GM21786 (cell line): ENCODE measurements around the gene PKM.

Experiments used
- ATAC-seq: cut with Tn5 transposase; IDR thresholded peaks from one replicate; pipeline ENCODE4 v1.9.1; 2021; ENCODE audit not compliant: unreplicated experiment

Gene PKM

DNA sequence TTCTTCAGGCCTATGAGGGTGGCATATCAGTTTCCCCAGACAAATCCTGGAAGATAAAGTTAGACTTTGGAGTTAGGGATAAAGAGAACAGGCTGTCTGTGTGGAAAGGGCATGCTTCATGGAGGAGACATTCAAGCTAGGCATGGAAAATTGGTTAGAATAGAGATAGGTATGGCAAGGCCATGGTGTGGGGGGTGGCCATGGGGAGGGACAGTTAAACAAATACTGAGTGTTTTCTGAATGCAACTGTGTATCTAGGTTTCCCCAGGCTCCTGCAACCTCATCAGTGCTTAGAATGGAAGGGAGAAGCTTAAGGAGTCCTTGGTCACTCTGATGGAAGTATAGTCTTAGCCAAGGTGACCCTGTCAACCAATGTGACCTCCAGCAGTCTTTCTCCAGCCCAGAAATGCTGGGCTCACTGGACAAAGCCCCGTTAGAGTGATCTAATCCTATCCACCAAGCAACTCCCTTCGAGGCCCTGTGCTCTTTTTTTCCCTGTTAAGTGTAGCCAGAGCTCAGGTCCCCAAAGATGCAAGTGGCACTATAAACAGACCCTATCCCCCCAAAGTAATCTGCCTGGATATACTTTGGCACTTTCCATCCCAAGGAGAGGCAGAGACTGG, 5.5 kb upstream of the PKM start:
- ATAC-seq: no peak

DNA sequence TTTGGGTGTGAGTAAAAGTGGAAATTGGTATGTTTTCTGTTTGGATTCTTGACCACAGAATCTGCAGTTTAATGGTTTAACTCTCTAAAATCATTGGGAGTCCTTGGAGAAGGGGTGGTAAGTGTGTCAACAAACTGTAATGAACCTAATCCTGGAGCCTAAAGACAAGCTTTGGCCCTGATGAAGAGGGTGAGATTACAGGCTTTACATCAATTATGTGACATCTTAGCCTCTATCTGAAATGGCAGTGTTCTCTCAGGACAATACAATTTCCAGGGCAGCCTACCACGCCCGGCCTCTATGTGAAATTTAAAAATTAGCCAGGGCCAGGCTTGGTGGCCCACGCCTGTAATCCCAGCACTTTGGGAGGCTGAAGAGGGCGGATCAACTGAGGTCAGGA, 4.3 kb upstream of the PKM start:
- ATAC-seq: no peak

DNA sequence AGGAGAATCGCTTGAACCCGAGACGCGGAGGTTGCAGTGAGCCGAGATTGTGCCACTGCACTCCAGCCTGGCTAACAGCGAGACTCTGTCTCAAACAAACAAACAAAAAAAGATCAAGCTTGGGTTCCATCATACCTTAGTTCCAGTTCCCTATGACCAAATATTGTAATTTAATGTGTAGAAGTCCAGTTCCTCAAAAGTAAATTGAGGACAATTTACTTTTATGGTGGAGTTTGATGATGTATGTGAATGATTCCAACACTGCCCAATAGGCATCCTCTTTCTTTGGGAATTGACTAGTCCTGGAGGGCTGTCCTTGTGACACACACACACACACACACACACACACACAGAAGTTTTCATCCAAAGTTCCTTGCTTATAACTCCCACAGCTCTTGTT, 2.8 kb upstream of the PKM start:
- ATAC-seq: no peak

DNA sequence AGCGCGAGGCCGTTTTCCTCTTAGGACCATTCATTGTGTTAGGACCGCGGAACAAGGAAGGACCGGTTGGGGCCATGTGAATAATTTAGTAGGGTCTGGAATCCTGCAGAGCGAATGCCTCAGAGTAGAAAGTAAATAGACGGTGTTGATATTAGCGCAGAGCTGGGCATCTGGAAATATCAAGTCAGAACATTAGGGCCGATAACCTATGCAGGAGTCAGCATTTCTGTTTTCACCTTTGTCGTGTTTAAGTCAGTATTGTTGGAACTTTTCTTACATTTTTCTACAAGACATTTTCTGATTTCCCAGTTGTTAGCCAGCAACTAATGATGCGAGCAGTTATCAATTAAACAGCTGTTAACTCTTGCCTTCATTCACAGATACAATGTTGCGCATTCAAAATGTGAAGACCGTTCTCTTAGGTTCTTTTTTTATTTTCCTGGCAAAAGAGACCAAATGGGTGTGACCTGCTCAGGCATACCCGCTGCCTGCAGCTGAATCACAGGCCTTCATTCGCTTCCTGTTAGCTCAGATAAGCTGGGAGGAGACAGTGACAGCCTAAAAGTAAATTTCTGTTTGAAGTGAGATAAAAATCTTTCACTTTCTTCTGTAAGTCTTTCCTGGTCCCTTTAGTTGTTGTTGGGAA, 966 bp upstream of the PKM start:
- ATAC-seq: no peak

- ATAC-seq: no peak
Observed at GRCh38 chr15:72230197-72231065, 559 bp downstream of the PKM start.

DNA sequence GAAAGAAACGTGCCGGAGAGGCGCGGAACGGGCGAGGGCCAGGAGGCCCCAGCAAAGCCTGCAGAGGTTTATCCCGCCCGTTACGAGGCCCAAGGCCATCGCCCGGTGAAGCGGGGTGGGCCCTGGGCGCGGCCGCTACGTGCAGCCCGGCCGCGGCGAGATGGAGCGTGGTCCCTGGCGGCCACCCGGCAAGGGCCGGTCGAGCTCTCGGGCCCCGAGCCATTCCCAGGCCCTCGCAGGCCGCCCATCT, 1.1 kb downstream of the PKM start:
- ATAC-seq: no peak

DNA sequence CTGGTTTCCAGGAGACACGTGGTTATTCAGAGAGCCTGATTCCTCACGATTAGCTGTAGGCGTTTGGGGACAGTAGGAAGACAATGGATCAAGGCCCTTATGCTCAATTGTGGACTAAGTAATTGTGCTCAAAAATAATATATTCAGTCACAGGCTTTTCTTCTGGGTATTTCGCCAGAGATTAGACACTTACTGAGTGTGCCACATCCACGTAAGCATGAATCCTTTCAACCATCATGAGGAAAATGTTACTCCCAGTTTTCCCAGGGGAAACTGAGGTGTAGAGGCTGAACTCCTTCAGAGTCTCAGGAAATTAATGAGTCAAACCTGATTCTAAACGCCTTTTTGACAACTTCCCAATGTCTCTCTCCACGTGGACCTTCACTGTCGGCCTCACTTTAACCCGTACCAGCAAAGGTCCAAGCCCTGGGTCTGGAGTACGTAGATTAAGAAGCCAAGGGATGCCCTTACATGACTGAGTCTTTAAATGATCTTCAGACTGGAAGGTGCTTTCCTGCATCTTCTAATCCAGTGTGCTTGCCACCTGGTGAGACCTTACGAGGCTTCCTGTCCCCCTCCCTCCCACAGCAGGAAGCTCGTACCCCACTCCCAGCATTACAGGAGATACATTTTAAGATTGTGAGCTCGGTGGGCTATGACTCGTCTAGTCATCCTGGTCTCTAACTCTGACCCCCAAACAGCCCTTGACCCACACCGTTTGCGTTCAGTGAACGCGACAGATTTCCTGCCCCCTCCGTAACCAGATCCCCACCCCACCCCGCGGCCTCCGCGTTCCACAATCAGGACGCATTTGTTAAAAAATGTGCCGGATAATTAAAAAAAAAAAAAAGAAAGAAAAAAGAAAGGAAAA, 1.7 kb downstream of the PKM start:
- no peak for ATAC-seq

DNA sequence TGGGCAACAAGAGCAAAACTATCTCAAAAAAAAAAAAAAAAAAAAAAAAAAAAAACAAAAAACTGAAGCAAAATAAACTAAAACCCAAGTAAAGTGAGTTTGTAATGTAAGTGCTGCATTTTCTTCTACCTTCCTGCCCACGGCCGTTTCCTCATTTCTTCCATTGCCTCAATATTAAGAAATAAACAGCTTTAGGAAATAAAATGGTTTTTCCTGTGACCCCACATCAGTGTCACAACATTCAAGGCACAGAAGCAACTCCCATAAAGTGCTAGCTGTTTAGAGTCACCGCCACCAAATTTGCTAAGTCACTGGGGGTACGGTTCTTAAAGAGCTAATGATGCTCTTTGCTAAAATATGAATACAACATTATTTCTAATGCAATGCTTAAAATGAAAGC, 3.3 kb downstream of the PKM start:
- no peak for ATAC-seq

GRCh38 chr15:72227192-72227586, 3.8 kb downstream of the PKM start:
- ATAC-seq: no peak

- ATAC-seq: no peak
Observed at GRCh38 chr15:72223278-72223677, 7.7 kb downstream of the PKM start.

DNA sequence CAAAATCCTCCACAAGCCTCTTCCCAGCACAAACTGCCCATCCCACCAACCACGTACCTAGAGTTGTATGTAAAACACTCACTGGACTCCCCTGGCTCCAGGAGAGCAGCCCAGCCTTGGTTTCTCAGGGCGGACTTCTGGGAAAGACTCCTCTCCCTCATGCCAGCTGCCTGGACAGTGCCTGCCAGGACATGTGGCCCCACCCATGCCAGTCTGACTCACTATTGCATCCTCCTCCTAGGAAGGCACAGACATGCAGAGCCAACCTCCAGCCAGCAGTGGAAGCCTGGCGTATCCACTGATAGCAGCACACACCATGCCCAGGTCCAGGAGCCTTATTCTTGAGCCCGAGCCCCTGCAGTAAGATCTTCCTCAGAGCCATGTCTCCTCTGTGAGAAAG, 8.6 kb downstream of the PKM start:
- no peak for ATAC-seq

DNA sequence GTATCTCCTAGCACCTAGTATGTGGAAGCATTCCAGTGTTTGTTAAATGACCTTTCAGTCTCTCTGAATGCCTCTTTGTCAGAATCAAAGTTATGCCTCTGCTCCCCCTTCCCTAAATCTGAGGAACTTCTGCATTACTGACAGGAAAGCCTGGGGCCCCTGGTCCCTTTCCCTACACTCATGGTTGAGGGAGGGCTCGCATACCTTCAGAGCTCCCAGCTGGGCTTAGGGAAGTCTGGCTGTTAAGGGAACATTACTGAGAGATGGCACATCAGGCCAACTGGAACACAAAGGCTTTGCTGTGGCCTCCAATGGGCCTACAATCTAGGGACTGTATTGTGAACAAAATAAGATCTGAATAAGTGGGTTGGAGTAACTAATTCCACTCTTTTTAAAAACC, 10.3 kb downstream of the PKM start:
- no peak for ATAC-seq

DNA sequence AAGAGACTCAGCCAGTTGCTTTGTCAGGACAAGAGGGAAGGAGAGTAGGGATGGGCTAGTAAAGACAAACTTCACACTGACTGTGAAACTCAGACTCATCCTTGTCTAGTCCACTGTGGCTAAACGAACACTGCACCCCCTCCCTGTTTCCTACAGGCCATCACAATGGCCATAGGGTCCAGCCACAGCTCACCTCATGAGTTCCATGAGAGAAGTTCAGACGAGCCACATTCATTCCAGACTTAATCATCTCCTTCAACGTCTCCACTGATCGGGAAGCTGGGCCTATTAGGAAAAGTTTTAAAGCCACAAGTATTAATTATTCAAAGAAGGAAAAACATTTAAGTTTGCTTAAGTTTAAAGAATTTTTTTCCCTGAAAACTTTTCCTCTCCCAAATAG, 13.8 kb downstream of the PKM start:
- ATAC-seq: no peak

DNA sequence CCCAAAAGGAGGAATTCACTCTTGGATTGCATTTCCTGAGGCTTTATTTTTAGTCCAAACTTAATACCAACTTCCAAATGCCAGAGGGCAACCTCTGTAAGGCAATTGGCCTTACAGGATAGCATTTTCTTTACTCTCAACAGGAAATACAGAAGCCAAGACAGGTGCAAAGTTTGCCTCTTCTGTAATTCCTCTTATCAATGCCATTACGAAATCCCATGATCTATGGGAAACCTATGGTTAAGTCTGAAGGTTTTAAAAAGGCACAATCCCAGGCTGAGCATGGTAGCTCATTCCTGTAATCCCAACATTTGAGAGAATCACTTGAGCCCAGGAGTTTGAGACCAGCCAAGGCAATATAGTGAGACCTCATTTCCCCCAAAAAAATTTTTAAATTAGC, 14.9 kb downstream of the PKM start:
- ATAC-seq: no peak

DNA sequence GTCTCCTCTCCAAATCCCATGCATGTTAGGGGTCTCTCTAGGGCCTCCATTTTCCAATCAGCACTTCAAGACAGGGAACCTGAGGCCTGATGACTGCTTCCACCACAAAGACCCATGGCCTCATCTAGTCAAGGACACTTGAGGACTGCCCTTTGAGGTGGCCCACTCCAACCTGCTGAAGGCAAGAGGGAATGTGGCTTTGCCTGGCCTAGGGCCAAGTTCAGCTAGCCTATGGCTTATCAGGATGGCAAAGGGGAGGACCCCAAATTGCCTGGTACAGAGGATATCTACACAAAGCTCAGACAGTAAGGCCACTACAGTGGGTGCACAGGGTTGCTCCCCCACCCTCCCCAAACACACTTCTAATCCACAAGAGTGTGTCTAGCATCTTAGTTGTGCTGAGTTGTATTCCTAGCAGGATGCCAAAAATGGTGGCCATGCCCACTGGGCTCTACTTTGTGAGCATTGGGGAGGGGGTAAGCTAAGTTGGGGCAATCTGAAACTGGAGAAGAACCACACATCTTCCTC, 23.4 kb downstream of the PKM start:
- ATAC-seq: no peak

- no peak for ATAC-seq
Observed at GRCh38 chr15:72206677-72207000, 24.4 kb downstream of the PKM start.

DNA sequence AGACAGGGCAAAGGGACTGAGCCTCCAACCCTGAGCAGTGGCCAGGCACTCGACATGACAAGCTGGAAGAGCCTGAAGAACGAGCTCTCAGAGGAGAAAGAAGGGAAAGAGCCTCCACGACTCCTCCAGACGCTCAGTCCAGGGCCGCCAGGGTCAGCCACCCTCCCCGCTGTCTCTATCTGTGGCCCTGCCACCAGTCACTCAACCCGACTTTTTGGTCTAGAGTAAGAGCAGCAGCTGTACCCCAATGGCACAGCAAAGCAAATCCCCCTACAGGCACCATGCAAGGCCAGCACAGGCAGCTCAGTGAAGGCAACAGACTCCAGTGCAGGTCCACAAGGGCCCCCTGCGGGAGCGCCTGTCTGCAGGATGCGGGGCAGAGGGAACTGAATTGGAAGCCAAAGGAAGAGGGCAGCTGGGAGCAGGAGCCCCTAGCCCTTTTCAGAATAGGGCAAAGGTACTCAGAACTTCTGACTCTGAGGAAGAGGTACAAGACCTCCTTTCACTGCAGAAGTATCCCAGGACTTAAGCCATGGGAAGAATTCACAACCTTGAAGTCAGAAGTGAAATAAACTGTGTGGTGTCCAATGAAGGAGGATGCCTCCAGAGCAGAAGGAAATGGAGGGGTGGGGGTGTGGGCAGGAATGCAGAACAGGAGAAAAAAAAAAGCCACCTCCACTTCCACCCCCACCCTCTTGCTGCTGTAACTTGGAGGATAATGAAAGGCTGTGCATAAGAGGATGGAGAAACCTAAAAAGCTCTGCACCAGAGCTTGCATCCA, 24.9 kb downstream of the PKM start:
- ATAC-seq: no peak

DNA sequence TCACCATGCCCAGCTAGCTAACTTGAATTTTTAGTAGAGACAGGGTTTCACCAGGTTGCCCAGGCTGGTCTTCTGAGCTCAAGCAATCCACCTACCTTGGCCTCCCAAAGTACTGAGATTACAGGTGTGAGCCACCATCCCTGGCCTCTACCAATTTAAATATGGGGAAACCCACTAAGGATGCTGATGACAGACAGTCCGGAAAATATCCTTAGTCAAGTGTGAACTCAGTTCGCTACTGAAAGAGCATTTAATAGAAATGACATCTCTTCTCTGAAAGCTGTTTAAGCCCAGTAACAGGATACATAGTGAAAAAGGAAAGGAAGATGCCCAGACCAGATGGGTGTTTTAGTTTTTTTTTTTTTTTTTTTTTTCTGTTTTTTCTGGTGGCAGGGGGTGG, 25.7 kb downstream of the PKM start:
- no peak for ATAC-seq

- no peak for ATAC-seq
Observed at GRCh38 chr15:72203507-72203837, 27.5 kb downstream of the PKM start.

DNA sequence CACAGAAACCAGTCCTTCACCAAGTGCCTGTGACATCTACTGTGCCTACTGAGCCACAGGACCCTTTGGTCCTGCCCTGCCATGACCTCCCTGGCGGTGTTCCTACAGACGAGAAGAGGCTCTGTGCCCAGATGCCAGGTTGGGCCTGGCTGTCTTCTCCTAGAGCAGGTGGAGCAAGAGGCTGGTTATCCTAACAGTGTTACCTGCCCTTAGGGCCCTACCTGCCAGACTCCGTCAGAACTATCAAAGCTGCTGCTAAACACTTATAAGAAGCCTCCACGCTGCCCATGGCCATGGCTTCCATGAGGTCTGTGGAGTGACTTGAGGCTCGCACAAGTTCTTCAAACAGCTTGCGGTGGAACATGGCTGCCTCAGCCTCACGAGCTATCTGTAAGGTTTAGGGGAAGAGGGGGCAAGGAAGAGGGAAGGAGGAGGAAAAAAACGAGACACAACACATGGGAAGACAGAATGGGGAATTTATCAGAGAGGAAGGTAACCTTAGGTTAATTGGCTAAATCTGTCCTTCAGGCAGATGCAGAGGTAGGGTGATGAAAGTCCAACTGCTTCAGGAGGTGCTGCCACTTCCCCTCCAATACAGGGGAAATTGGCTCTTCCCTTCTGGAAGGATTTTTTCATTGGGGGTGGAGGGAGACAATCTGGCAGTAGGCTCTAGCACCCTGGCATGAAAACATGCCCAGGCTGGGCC, 28.0 kb downstream of the PKM start:
- no peak for ATAC-seq
